Osteocyte (in vitro differentiated cells): ENCODE results near the gene ZC3H14. TPM values are rescaled to one million over a fixed set of nuclear protein-coding genes. Genes with fewer than 3 reads are reported as not detected.
"Not testable (repeated sequence)": the region's sequence is repeated elsewhere in the genome, so short reads cannot be mapped to it uniquely, and the experiment has no call there.

Experiments used
- DNase-seq: peaks from one replicate; pipeline ENCODE4 v3.0.0; 2021; ENCODE audit warnings: mixed read lengths; ENCODE audit not compliant: unreplicated experiment; ENCODE audit errors: extremely low spot score
- H3K27ac Mint-ChIP-seq: one replicate; pipeline ENCODE4 v1.8.0; 2021; ENCODE audit warnings: mild to moderate bottlenecking, mixed read lengths; ENCODE audit not compliant: unreplicated experiment
- H3K27me3 Mint-ChIP-seq: one replicate; pipeline ENCODE4 v1.8.0; 2021; ENCODE audit warnings: mixed read lengths; ENCODE audit not compliant: unreplicated experiment
- H3K36me3 Mint-ChIP-seq: one replicate; pipeline ENCODE4 v1.8.0; 2021; ENCODE audit warnings: mixed read lengths; ENCODE audit not compliant: unreplicated experiment
- H3K4me1 Mint-ChIP-seq: one replicate; pipeline ENCODE4 v1.8.0; 2021; ENCODE audit warnings: mixed read lengths; ENCODE audit not compliant: unreplicated experiment
- H3K4me3 Mint-ChIP-seq: one replicate; pipeline ENCODE4 v1.8.0; 2021; ENCODE audit warnings: mild to moderate bottlenecking, moderate library complexity, mixed read lengths; ENCODE audit not compliant: unreplicated experiment
- H3K9me3 Mint-ChIP-seq: one replicate; pipeline ENCODE4 v1.8.0; 2021; ENCODE audit warnings: mixed read lengths; ENCODE audit not compliant: unreplicated experiment
- CTCF ChIP-seq: fragments of 200-600 bp; sonication (generic); IDR thresholded peaks from 2 replicates; pipeline ENCODE4 v1.5.0; 2021; ENCODE audit warnings: antibody characterized with exemption, mild to moderate bottlenecking, moderate library complexity
- total RNA-seq: library from RNA; stranded (reverse); gene quantifications from 2 replicates; pipeline ENCODE4 v1.2.1, GENCODE V29; 2021

ZC3H14 gene
- total RNA-seq, 1 donor from 2014 or later = 63.1 TPM

- Mint-ChIP-seq H3K27ac (no peak overlapping the region), H3K4me3 (no peak overlapping the region), H3K27me3 (no peaks in the 10 kb centered on the region), H3K36me3 (peaks cover 11% of the 10 kb centered on the region), H3K9me3 (no peaks in the 10 kb centered on the region), H3K4me1 (peaks cover 20% of the 10 kb centered on the region)
- TF ChIP-seq CTCF = no peak
- DNase-seq = no peak
Measured at GRCh38 chr14:88519907-88520306, 42.9 kb upstream of the ZC3H14 start.

- TF ChIP-seq CTCF = no peak
- Mint-ChIP-seq H3K4me3 (no peak overlapping the region), H3K36me3 (peaks cover 6% of the 10 kb centered on the region), H3K9me3 (no peaks in the 10 kb centered on the region), H3K4me1 (peaks cover 18% of the 10 kb centered on the region), H3K27me3 (no peaks in the 10 kb centered on the region), H3K27ac (no peak overlapping the region)
- no peak for DNase-seq
Measured at GRCh38 chr14:88521818-88522217, 41.0 kb upstream of the ZC3H14 start.

GRCh38 chr14:88522393-88522792, 40.4 kb upstream of the ZC3H14 start:
- Mint-ChIP-seq H3K27ac (no peak overlapping the region), H3K9me3 (no peaks in the 10 kb centered on the region), H3K27me3 (no peaks in the 10 kb centered on the region), H3K4me1 (peaks cover 12% of the 10 kb centered on the region), H3K4me3 (no peak overlapping the region), H3K36me3 (peaks cover 4% of the 10 kb centered on the region)
- no peak for DNase-seq
- TF ChIP-seq CTCF = no peak

GRCh38 chr14:88529889-88530288, 32.9 kb upstream of the ZC3H14 start:
- H3K4me1 Mint-ChIP-seq, H3K27ac Mint-ChIP-seq, H3K27me3 Mint-ChIP-seq, DNase-seq, H3K4me3 Mint-ChIP-seq: not testable (repeated sequence)
- H3K9me3 Mint-ChIP-seq = peaks cover 10% of the 10 kb centered on the region
- peaks cover 28% of the 10 kb centered on the region for H3K36me3 Mint-ChIP-seq

- DNase-seq = no peak
- no peaks in the 10 kb centered on the region for H3K27me3 Mint-ChIP-seq
- TF ChIP-seq CTCF = no peak
- no peak overlapping the region for H3K4me3 Mint-ChIP-seq
- H3K36me3 Mint-ChIP-seq = peaks cover 24% of the 10 kb centered on the region
- H3K4me1 Mint-ChIP-seq = no peaks in the 10 kb centered on the region
- H3K27ac Mint-ChIP-seq = no peak overlapping the region
- peaks cover 10% of the 10 kb centered on the region for H3K9me3 Mint-ChIP-seq
Measured at GRCh38 chr14:88533064-88533602, 29.7 kb upstream of the ZC3H14 start.

- TF ChIP-seq CTCF = no peak
- no peaks in the 10 kb centered on the region for H3K27me3 Mint-ChIP-seq
- no peak overlapping the region for H3K27ac Mint-ChIP-seq
- DNase-seq = no peak
- H3K9me3 Mint-ChIP-seq = peaks cover 7% of the 10 kb centered on the region
- H3K4me3 Mint-ChIP-seq = no peak overlapping the region
- no peaks in the 10 kb centered on the region for H3K4me1 Mint-ChIP-seq
- peaks cover 20% of the 10 kb centered on the region for H3K36me3 Mint-ChIP-seq
Measured at GRCh38 chr14:88535149-88535548, 27.7 kb upstream of the ZC3H14 start.
